ENCODE measurements around the gene UTS2.

- TF ChIP-seq CTCF (IDR thresholded peaks at IDR 0.05; ENCODE audit: low read length) (no peak), EZH2 (IDR thresholded peaks at IDR 0.05; ENCODE audit: borderline replicate concordance, low read length) (no peak)
Observed at GRCh38 chr1:7879228-7879627, 26.4 kb upstream of the UTS2 start.

All from OCI-LY1 (cell line).